Progenitor cell of endocrine pancreas (in vitro differentiated cells): ENCODE measurements around the gene F10. TPM values are rescaled to one million over a fixed set of nuclear protein-coding genes. Genes with fewer than 3 reads are reported as not detected.

Experiments used
- DNase-seq: peaks from one replicate; pipeline ENCODE4 v3.0.0; 2021; ENCODE audit warnings: low spot score; ENCODE audit not compliant: unreplicated experiment
- H3K27ac Mint-ChIP-seq: 2 replicates; pipeline ENCODE4 v1.8.0; 2021; ENCODE audit warnings: mild to moderate bottlenecking, moderate library complexity, mixed read lengths
- H3K27me3 Mint-ChIP-seq: 2 replicates; pipeline ENCODE4 v1.8.0; 2021; ENCODE audit warnings: mixed read lengths
- H3K36me3 Mint-ChIP-seq: 2 replicates; pipeline ENCODE4 v1.8.0; 2022; ENCODE audit warnings: mixed read lengths; ENCODE audit not compliant: insufficient read depth
- H3K4me1 Mint-ChIP-seq: 2 replicates; pipeline ENCODE4 v1.8.0; 2021; ENCODE audit warnings: low read depth, mixed read lengths
- H3K4me3 Mint-ChIP-seq: 2 replicates; pipeline ENCODE4 v1.8.0; 2021; ENCODE audit warnings: low read depth, mild to moderate bottlenecking, moderate library complexity, mixed read lengths
- H3K9me3 Mint-ChIP-seq: 2 replicates; pipeline ENCODE4 v1.8.0; 2021; ENCODE audit warnings: low read depth, mixed read lengths
- CTCF ChIP-seq: fragments of 200-600 bp; sonication (generic); IDR thresholded peaks from one replicate; pipeline ENCODE4 v1.5.0; 2021; ENCODE audit warnings: antibody characterized with exemption, mild to moderate bottlenecking; ENCODE audit not compliant: unreplicated experiment
- total RNA-seq: library from RNA; stranded (reverse); gene quantifications from 2 replicates; pipeline ENCODE4 v1.2.1, GENCODE V29; 2021

F10 gene
- total RNA-seq, 1 donor from 2014 or later: 30.2 TPM

GRCh38 chr13:113145911-113146598, 23.5 kb downstream of the F10 start:
- peaks cover 2% of the 10 kb centered on the region for H3K36me3 Mint-ChIP-seq
- DNase-seq: no peak
- no peak for TF ChIP-seq CTCF
- H3K4me1 Mint-ChIP-seq: peaks cover 3% of the 10 kb centered on the region
- no peaks in the 10 kb centered on the region for H3K9me3 Mint-ChIP-seq
- H3K27me3 Mint-ChIP-seq: peaks cover 6% of the 10 kb centered on the region
- no peak overlapping the region for H3K27ac Mint-ChIP-seq
- no peak overlapping the region for H3K4me3 Mint-ChIP-seq

GRCh38 chr13:113146750-113147149, 24.2 kb downstream of the F10 start:
- Mint-ChIP-seq H3K4me1 (peaks cover 3% of the 10 kb centered on the region), H3K4me3 (no peak overlapping the region), H3K36me3 (peaks cover 2% of the 10 kb centered on the region), H3K27me3 (peaks cover 13% of the 10 kb centered on the region), H3K27ac (no peak overlapping the region), H3K9me3 (no peaks in the 10 kb centered on the region)
- DNase-seq: no peak
- no peak for TF ChIP-seq CTCF

- Mint-ChIP-seq H3K4me3 (no peak overlapping the region), H3K9me3 (no peaks in the 10 kb centered on the region), H3K27me3 (peaks cover 16% of the 10 kb centered on the region), H3K36me3 (peaks cover 2% of the 10 kb centered on the region), H3K4me1 (peaks cover 4% of the 10 kb centered on the region), H3K27ac (no peak overlapping the region)
- TF ChIP-seq CTCF: no peak
- no peak for DNase-seq
Observed at GRCh38 chr13:113147206-113147605, 24.6 kb downstream of the F10 start.

- no peaks in the 10 kb centered on the region for H3K9me3 Mint-ChIP-seq
- H3K27ac Mint-ChIP-seq: no peak overlapping the region
- no peak for TF ChIP-seq CTCF
- no peak for DNase-seq
- H3K4me3 Mint-ChIP-seq: no peak overlapping the region
- H3K36me3 Mint-ChIP-seq: peaks cover 2% of the 10 kb centered on the region
- peaks cover 9% of the 10 kb centered on the region for H3K4me1 Mint-ChIP-seq
- peaks cover 23% of the 10 kb centered on the region for H3K27me3 Mint-ChIP-seq
Observed at GRCh38 chr13:113148407-113148806, 25.8 kb downstream of the F10 start.

- no peaks in the 10 kb centered on the region for H3K9me3 Mint-ChIP-seq
- no peak overlapping the region for H3K4me3 Mint-ChIP-seq
- H3K27me3 Mint-ChIP-seq: peaks cover 23% of the 10 kb centered on the region
- no peak for TF ChIP-seq CTCF
- H3K27ac Mint-ChIP-seq: no peak overlapping the region
- peaks cover 9% of the 10 kb centered on the region for H3K4me1 Mint-ChIP-seq
- DNase-seq: no peak
- peaks cover 2% of the 10 kb centered on the region for H3K36me3 Mint-ChIP-seq
Observed at GRCh38 chr13:113148940-113149503, 26.4 kb downstream of the F10 start.
